MCF 10A (cell line): ENCODE data around the gene RBP4. TPM values are rescaled to one million over a fixed set of nuclear protein-coding genes. Genes with fewer than 3 reads are reported as not detected.
"Not testable (repeated sequence)": the region's sequence is repeated elsewhere in the genome, so short reads cannot be mapped to it uniquely, and the experiment has no call there.

Source experiments
- BruUV-seq: library from RNA; stranded (reverse); fragments of 400-500 nt; replicated peaks from 2 replicates; lab custom pipeline; 2021; lab: Mats Ljungman, UMichigan
- CTCF ChIA-PET: fragments of 300-600 bp; sonication (Branson Sonifier 250); formaldehyde crosslinking; extraction: SDS; loops from one replicate; lab custom pipeline; 2021; ENCODE audit warnings: antibody characterized with exemption, inconsistent platforms; lab: Yijun Ruan, JAX
- POLR2A ChIA-PET: fragments of 300-600, 350-650 bp; sonication (Branson Sonifier 250); formaldehyde crosslinking; extraction: SDS; loops from one replicate; lab custom pipeline; 2020; ENCODE audit warnings: antibody characterized with exemption, inconsistent platforms; lab: Yijun Ruan, JAX
- DNase-seq: peaks from one replicate; pipeline ENCODE4 v3.0.0-alpha.2; 2018; ENCODE audit not compliant: unreplicated experiment
- H3K27ac Mint-ChIP-seq: one replicate; pipeline ENCODE4 v1.8.0; 2022; ENCODE audit warnings: mild to moderate bottlenecking, low read depth, mixed read lengths; ENCODE audit not compliant: unreplicated experiment
- H3K27me3 Mint-ChIP-seq: one replicate; pipeline ENCODE4 v1.8.0; 2022; ENCODE audit warnings: mixed read lengths; ENCODE audit not compliant: insufficient read depth, unreplicated experiment
- H3K36me3 Mint-ChIP-seq: one replicate; pipeline ENCODE4 v1.8.0; 2022; ENCODE audit warnings: mild to moderate bottlenecking, moderate library complexity, mixed read lengths; ENCODE audit not compliant: insufficient read depth, unreplicated experiment
- H3K4me1 Mint-ChIP-seq: one replicate; pipeline ENCODE4 v1.8.0; 2022; ENCODE audit warnings: mixed read lengths; ENCODE audit not compliant: insufficient read depth, unreplicated experiment
- H3K4me3 Mint-ChIP-seq: one replicate; pipeline ENCODE4 v1.8.0; 2022; ENCODE audit warnings: mild to moderate bottlenecking, moderate library complexity, mixed read lengths; ENCODE audit not compliant: unreplicated experiment
- H3K9me3 Mint-ChIP-seq: one replicate; pipeline ENCODE4 v1.8.0; 2022; ENCODE audit warnings: mixed read lengths; ENCODE audit not compliant: unreplicated experiment
- intact Hi-C: fragments of 100-400 bp; cut with micrococcal nuclease; formaldehyde crosslinking; loops from 2 replicates; pipeline ENCODE4 v1.14.1; 2022
- total RNA-seq: library from RNA; stranded (reverse); gene quantifications from 2 replicates; pipeline ENCODE4 v1.2.3, GENCODE V29; 2022
- TF ChIP-seq, protein P1 (sequence below): fragments of 200-600 bp; IDR thresholded peaks from one replicate; pipeline ENCODE4 v1.8.0; 2022; ENCODE audit warnings: antibody characterized with exemption, mild to moderate bottlenecking; ENCODE audit not compliant: unreplicated experiment

The RBP4 gene
- total RNA-seq, 1 experiment from 2014 or later = not detected

GRCh38 chr10:93547522-93547921 lies 53.5 kb downstream of the RBP4 start:
- Mint-ChIP-seq H3K27ac (no peak overlapping the region), H3K4me1 (no peaks in the 10 kb centered on the region), H3K4me3 (no peak overlapping the region), H3K36me3 (no peaks in the 10 kb centered on the region), H3K27me3 (no peaks in the 10 kb centered on the region), H3K9me3 (no peaks in the 10 kb centered on the region)
- POLR2A ChIA-PET = no interaction called here
- no peak for DNase-seq
- CTCF ChIA-PET = no interaction called here
- BruUV-seq = no TSS peak
- TF ChIP-seq, protein P1, sequence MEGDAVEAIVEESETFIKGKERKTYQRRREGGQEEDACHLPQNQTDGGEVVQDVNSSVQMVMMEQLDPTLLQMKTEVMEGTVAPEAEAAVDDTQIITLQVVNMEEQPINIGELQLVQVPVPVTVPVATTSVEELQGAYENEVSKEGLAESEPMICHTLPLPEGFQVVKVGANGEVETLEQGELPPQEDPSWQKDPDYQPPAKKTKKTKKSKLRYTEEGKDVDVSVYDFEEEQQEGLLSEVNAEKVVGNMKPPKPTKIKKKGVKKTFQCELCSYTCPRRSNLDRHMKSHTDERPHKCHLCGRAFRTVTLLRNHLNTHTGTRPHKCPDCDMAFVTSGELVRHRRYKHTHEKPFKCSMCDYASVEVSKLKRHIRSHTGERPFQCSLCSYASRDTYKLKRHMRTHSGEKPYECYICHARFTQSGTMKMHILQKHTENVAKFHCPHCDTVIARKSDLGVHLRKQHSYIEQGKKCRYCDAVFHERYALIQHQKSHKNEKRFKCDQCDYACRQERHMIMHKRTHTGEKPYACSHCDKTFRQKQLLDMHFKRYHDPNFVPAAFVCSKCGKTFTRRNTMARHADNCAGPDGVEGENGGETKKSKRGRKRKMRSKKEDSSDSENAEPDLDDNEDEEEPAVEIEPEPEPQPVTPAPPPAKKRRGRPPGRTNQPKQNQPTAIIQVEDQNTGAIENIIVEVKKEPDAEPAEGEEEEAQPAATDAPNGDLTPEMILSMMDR = no peak
- intact Hi-C loops = no loop called here

DNA sequence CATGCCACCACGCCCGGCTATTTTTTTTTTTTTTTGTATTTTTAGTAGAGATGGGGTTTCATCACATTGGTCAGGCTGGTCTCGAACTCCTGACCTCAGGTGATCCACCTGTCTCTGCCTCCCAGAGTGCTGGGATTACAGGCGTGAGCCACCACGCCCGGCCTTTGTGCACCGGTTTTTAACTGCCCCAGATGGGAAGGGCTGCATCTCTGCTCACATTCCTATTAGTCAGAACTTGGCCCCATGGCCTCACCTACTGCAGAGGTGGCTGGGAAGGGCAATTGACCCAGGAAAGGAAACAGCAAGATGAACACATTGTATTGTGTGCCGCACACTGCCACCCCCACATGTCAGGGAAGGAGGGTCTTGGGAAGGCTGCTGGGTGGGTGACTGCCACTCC lies 54.0 kb downstream of the RBP4 start:
- intact Hi-C loops, POLR2A ChIA-PET, H3K27ac Mint-ChIP-seq: not testable (repeated sequence)

GRCh38 chr10:93542358-93542791 lies 58.7 kb downstream of the RBP4 start:
- H3K4me3 Mint-ChIP-seq = no peak overlapping the region
- peak; percentile 39 for DNase-seq
- H3K9me3 Mint-ChIP-seq = no peaks in the 10 kb centered on the region
- intact Hi-C loops = loop anchor here (1.0 kb wide), 1 partner anchor 274 kb away; no protein-coding TSS in a partner anchor
- POLR2A ChIA-PET = no interaction called here
- H3K27ac Mint-ChIP-seq = no peak overlapping the region
- BruUV-seq = no TSS peak
- no peaks in the 10 kb centered on the region for H3K36me3 Mint-ChIP-seq
- CTCF ChIA-PET = interaction anchor here (0.7 to 2.1 kb wide), 7 partner anchors 9 to 140 kb away, joined by 3 to 19 read pairs (median 3); no protein-coding TSS in a partner anchor
- TF ChIP-seq, protein P1 = no peak
- H3K27me3 Mint-ChIP-seq = peaks cover 25% of the 10 kb centered on the region
- H3K4me1 Mint-ChIP-seq = no peaks in the 10 kb centered on the region

More for the DNA sequence above, 54.0 kb downstream of the RBP4 start:
- H3K27me3 Mint-ChIP-seq, DNase-seq, BruUV-seq, H3K4me3 Mint-ChIP-seq, H3K36me3 Mint-ChIP-seq, H3K9me3 Mint-ChIP-seq, H3K4me1 Mint-ChIP-seq, CTCF ChIA-PET: not testable (repeated sequence)

Other genes starting within 250 kb of the RBP4 start
- gene MYOF, start 118.9 kb downstream of the RBP4 start, total RNA-seq = 167 and 181 TPM in 2 replicates
- gene CEP55, start 104.6 kb downstream of the RBP4 start, total RNA-seq = 25.2 and 39.4 TPM in 2 replicates
- gene FFAR4, start 34.6 kb downstream of the RBP4 start, total RNA-seq = not detected in 2 replicates
- gene PDE6C, start 11.3 kb upstream of the RBP4 start, total RNA-seq = not detected in 2 replicates
- gene FRA10AC1, start 101.4 kb upstream of the RBP4 start, total RNA-seq = 19.3 and 25.1 TPM in 2 replicates
- not detected in 2 replicates for gene LGI1, start 156.7 kb upstream of the RBP4 start, total RNA-seq